ENCODE data around the gene FXYD7.

GRCh38 chr19:35138305-35138892 lies 4.7 kb upstream of the FXYD7 start, which contains the start of gene FXYD1:
- TF ChIP-seq, protein P1, sequence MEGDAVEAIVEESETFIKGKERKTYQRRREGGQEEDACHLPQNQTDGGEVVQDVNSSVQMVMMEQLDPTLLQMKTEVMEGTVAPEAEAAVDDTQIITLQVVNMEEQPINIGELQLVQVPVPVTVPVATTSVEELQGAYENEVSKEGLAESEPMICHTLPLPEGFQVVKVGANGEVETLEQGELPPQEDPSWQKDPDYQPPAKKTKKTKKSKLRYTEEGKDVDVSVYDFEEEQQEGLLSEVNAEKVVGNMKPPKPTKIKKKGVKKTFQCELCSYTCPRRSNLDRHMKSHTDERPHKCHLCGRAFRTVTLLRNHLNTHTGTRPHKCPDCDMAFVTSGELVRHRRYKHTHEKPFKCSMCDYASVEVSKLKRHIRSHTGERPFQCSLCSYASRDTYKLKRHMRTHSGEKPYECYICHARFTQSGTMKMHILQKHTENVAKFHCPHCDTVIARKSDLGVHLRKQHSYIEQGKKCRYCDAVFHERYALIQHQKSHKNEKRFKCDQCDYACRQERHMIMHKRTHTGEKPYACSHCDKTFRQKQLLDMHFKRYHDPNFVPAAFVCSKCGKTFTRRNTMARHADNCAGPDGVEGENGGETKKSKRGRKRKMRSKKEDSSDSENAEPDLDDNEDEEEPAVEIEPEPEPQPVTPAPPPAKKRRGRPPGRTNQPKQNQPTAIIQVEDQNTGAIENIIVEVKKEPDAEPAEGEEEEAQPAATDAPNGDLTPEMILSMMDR (optimal IDR thresholded peaks at IDR 0.05 in 1 of 3, IDR thresholded peaks at IDR 0.05 in 1 of 3, conservative IDR thresholded peaks at IDR 0.05 in 1 of 3; ENCODE audit: extremely low read depth in 1 of 3, insufficient read depth in 2 of 3, low read length in 3 of 3), result no peak
- no peak for TF ChIP-seq EZH2 (IDR thresholded peaks at IDR 0.05; ENCODE audit: low read length)
